ENCODE results near the gene NES. TPM values are rescaled to one million over a fixed set of nuclear protein-coding genes. Genes with fewer than 3 reads are reported as not detected.

Gene NES
- total and polyA plus RNA-seq, 12 donors = 7.7 to 26.9 (median 14.0) TPM

GRCh38 chr1:156704166-156704711 is 27.0 kb upstream of the NES start:
- H3K4me3 ChIP-seq = no peak overlapping the region
- no peak for TF ChIP-seq POLR2A (IDR thresholded peaks at IDR 0.05)
- TF ChIP-seq CTCF (IDR thresholded peaks at IDR 0.05) = no peak
- WGBS, 4 donors = 71 to 79% (median 72%) methylated on average over 10 of the region's 10 CpGs
- no peak for DNase-seq
- H3K36me3 ChIP-seq (replicated peaks in 1 of 2) = no peaks in the 10 kb centered on the region
- intact Hi-C loops (cut with DNase I) = no loop called here
- no peaks in the 10 kb centered on the region for H3K9me3 ChIP-seq (replicated peaks in 1 of 3)
- no peaks in the 10 kb centered on the region for H3K27me3 ChIP-seq
- no peak overlapping the region for H3K27ac ChIP-seq
- peaks cover 23 to 26% of the 10 kb centered on the region in 2 donors for H3K4me1 ChIP-seq (replicated peaks in 1 of 2)

GRCh38 chr1:156703741-156704140 is 26.5 kb upstream of the NES start:
- no peaks in the 10 kb centered on the region for H3K27me3 ChIP-seq
- H3K4me3 ChIP-seq = no peak overlapping the region
- WGBS, 4 donors = 52 to 80% (median 64%) methylated on average over 4 of the region's 4 CpGs; no CpG with 5 or more reads in 1 of the 4 donors
- TF ChIP-seq CTCF (IDR thresholded peaks at IDR 0.05) (no peak), POLR2A (IDR thresholded peaks at IDR 0.05) (no peak)
- DNase-seq = no peak
- no peaks in the 10 kb centered on the region for H3K36me3 ChIP-seq (replicated peaks in 1 of 2)
- H3K9me3 ChIP-seq (replicated peaks in 1 of 3) = no peaks in the 10 kb centered on the region
- peaks cover 23 to 26% of the 10 kb centered on the region in 2 donors for H3K4me1 ChIP-seq (replicated peaks in 1 of 2)
- H3K27ac ChIP-seq = no peak overlapping the region
- intact Hi-C loops (cut with DNase I) = no loop called here

GRCh38 chr1:156703336-156703735 is 26.1 kb upstream of the NES start:
- H3K4me3 ChIP-seq = no peak overlapping the region
- no peaks in the 10 kb centered on the region for H3K9me3 ChIP-seq (replicated peaks in 1 of 3)
- 76 to 90% (median 83%) methylated on average over 2 to 4 of the region's 4 CpGs for WGBS, 4 donors
- TF ChIP-seq POLR2A (IDR thresholded peaks at IDR 0.05) (no peak), CTCF (IDR thresholded peaks at IDR 0.05) (no peak)
- no peak overlapping the region for H3K27ac ChIP-seq
- H3K4me1 ChIP-seq (replicated peaks in 1 of 2) = peaks cover 23 to 26% of the 10 kb centered on the region in 2 donors
- no peak for DNase-seq
- H3K36me3 ChIP-seq (replicated peaks in 1 of 2) = no peaks in the 10 kb centered on the region
- intact Hi-C loops (cut with DNase I) = no loop called here
- no peaks in the 10 kb centered on the region for H3K27me3 ChIP-seq

GRCh38 chr1:156700736-156701531 is 23.7 kb upstream of the NES start:
- intact Hi-C loops (cut with DNase I) = no loop called here
- TF ChIP-seq CTCF (IDR thresholded peaks at IDR 0.05) (no peak), POLR2A (IDR thresholded peaks at IDR 0.05) (no peak)
- Histone ChIP-seq H3K36me3 (replicated peaks in 1 of 2) (no peaks in the 10 kb centered on the region), H3K4me3 (no peak overlapping the region), H3K4me1 (replicated peaks in 1 of 2) (peaks cover 13 to 14% of the 10 kb centered on the region in 2 donors), H3K27ac (no peak overlapping the region), H3K27me3 (no peaks in the 10 kb centered on the region), H3K9me3 (replicated peaks in 1 of 3) (no peaks in the 10 kb centered on the region)
- WGBS, 4 donors = 80 to 89% (median 86%) methylated on average over 6 to 8 of the region's 8 CpGs
- DNase-seq = no peak
